ENCODE results near the gene ZFP36L2. TPM values are rescaled to one million over a fixed set of nuclear protein-coding genes. Genes with fewer than 3 reads are reported as not detected.

Gene ZFP36L2
- total and polyA plus RNA-seq, 2 donors (not counting 1 experiment from before 2014, with no cell fraction given): 94.9 to 482 TPM

- H3K27ac ChIP-seq (ENCODE audit: low read length in 2 of 2): peak overlapping the region; percentile 78 to 89
- no peaks in the 10 kb centered on the region for H4K20me1 ChIP-seq (ENCODE audit: control insufficient read depth, insufficient read depth, low read length, poor library complexity, severe bottlenecking)
- H2AFZ ChIP-seq (ENCODE audit: insufficient read depth, low read depth, low read length, poor library complexity, severe bottlenecking): peak overlapping the region; percentile 41
- ChIA-PET POLR2A (interaction anchor here (0.6 to 3.4 kb wide), 9 partner anchors 13 to 60 kb away, joined by 3 to 20 read pairs (median 6); partner anchors contain the start of gene ZFP36L2), CTCF (interaction anchor here (0.7 to 2.7 kb wide), 10 partner anchors 19 to 67 kb away, joined by 3 to 14 read pairs (median 6); no protein-coding TSS in a partner anchor)
- Mint-ChIP-seq H3K4me3 (peak overlapping the region; percentile 40), H3K4me1 (peaks cover 43% of the 10 kb centered on the region), H3K27me3 (no peaks in the 10 kb centered on the region), H3K9me3 (ENCODE audit: insufficient read depth) (peaks cover 3% of the 10 kb centered on the region), H3K27ac (peak overlapping the region; percentile 85)
- intact Hi-C loops (cut with micrococcal nuclease): no loop called here
- WGBS (ENCODE audit: insufficient coverage): 44% methylated on average over 10 of the region's 13 CpGs
- H3K9ac ChIP-seq (ENCODE audit: low read length): no peak overlapping the region
- no peaks in the 10 kb centered on the region for H3K9me3 ChIP-seq (ENCODE audit: control extremely low read depth in 1 of 3, control insufficient read depth in 2 of 3, insufficient read depth in 1 of 3, low read length in 2 of 3)
- no peaks in the 10 kb centered on the region for H3K36me3 ChIP-seq (replicated peaks in 1 of 2; ENCODE audit: control extremely low read depth in 1 of 2, control insufficient read depth in 1 of 2, extremely low read depth in 1 of 2, insufficient read depth in 2 of 2, low read length in 1 of 2)
- ATAC-seq (ENCODE audit: low read depth) (no peak), DNase-seq (no peak)
- H3K4me1 ChIP-seq (ENCODE audit: control insufficient read depth in 2 of 2, insufficient read depth in 2 of 2, low read length in 2 of 2): peaks cover 40 to 64% of the 10 kb centered on the region in 2 donors
- no peaks in the 10 kb centered on the region for H3K27me3 ChIP-seq (replicated peaks in 1 of 4; ENCODE audit: control extremely low read depth in 1 of 4, control insufficient read depth in 3 of 4, insufficient read depth in 4 of 4, low read length in 3 of 4)
- no peak for TF ChIP-seq CTCF (IDR thresholded peaks at IDR 0.05)
- TF ChIP-seq EZH2 (IDR thresholded peaks at IDR 0.05; ENCODE audit: borderline replicate concordance, insufficient read depth, low read depth, low read length, poor library complexity, severe bottlenecking): no peak
- H3K79me2 ChIP-seq (ENCODE audit: control insufficient read depth, insufficient read depth, low read length): no peaks in the 10 kb centered on the region
- H3K4me2 ChIP-seq (replicated peaks; ENCODE audit: low read depth, low read length, poor library complexity, severe bottlenecking): peak overlapping the region; percentile 62
- no peak overlapping the region for H3K4me3 ChIP-seq (ENCODE audit: control extremely low read depth in 1 of 5, extremely low read depth in 1 of 5, insufficient read depth in 1 of 5, low read depth in 2 of 5, low read length in 4 of 5)
Measured at GRCh38 chr2:43194121-43194869, 32.1 kb downstream of the ZFP36L2 start.

GRCh38 chr2:43193652-43194120 is 32.7 kb downstream of the ZFP36L2 start:
- Histone ChIP-seq H3K36me3 (replicated peaks in 1 of 2; ENCODE audit: control extremely low read depth in 1 of 2, control insufficient read depth in 1 of 2, extremely low read depth in 1 of 2, insufficient read depth in 2 of 2, low read length in 1 of 2) (no peaks in the 10 kb centered on the region), H4K20me1 (ENCODE audit: control insufficient read depth, insufficient read depth, low read length, poor library complexity, severe bottlenecking) (no peaks in the 10 kb centered on the region), H3K27me3 (replicated peaks in 1 of 4; ENCODE audit: control extremely low read depth in 1 of 4, control insufficient read depth in 3 of 4, insufficient read depth in 4 of 4, low read length in 3 of 4) (no peaks in the 10 kb centered on the region), H3K9ac (ENCODE audit: low read length) (no peak overlapping the region), H2AFZ (ENCODE audit: insufficient read depth, low read depth, low read length, poor library complexity, severe bottlenecking) (no peak overlapping the region), H3K4me2 (replicated peaks; ENCODE audit: low read depth, low read length, poor library complexity, severe bottlenecking) (peak overlapping the region; percentile 62), H3K9me3 (ENCODE audit: control extremely low read depth in 1 of 3, control insufficient read depth in 2 of 3, insufficient read depth in 1 of 3, low read length in 2 of 3) (no peaks in the 10 kb centered on the region), H3K27ac (ENCODE audit: low read length in 2 of 2) (peak overlapping the region in 1 of 2 donors; percentile 89), H3K79me2 (ENCODE audit: control insufficient read depth, insufficient read depth, low read length) (no peaks in the 10 kb centered on the region), H3K4me3 (ENCODE audit: control extremely low read depth in 1 of 5, extremely low read depth in 1 of 5, insufficient read depth in 1 of 5, low read depth in 2 of 5, low read length in 4 of 5) (no peak overlapping the region), H3K4me1 (ENCODE audit: control insufficient read depth in 2 of 2, insufficient read depth in 2 of 2, low read length in 2 of 2) (peaks cover 40 to 64% of the 10 kb centered on the region in 2 donors)
- ChIA-PET CTCF (interaction anchor here (1.0 to 2.7 kb wide), 6 partner anchors 13 to 67 kb away, joined by 3 to 14 read pairs (median 6); no protein-coding TSS in a partner anchor), POLR2A (interaction anchor here (0.9 to 3.4 kb wide), 4 partner anchors 12 to 59 kb away, joined by 3 to 17 read pairs (median 7); no protein-coding TSS in a partner anchor)
- DNase-seq: no peak
- intact Hi-C loops (cut with micrococcal nuclease): no loop called here
- H3K27me3 Mint-ChIP-seq: no peaks in the 10 kb centered on the region
- H3K4me1 Mint-ChIP-seq: peaks cover 43% of the 10 kb centered on the region
- H3K27ac Mint-ChIP-seq: peak overlapping the region; percentile 85
- peaks cover 3% of the 10 kb centered on the region for H3K9me3 Mint-ChIP-seq (ENCODE audit: insufficient read depth)
- no peak for ATAC-seq (ENCODE audit: low read depth)
- TF ChIP-seq CTCF (IDR thresholded peaks at IDR 0.05) (no peak), EZH2 (IDR thresholded peaks at IDR 0.05; ENCODE audit: borderline replicate concordance, insufficient read depth, low read depth, low read length, poor library complexity, severe bottlenecking) (no peak)
- no peak overlapping the region for H3K4me3 Mint-ChIP-seq
- WGBS (ENCODE audit: insufficient coverage): no CpG with 5 or more reads among the region's 4 CpGs
